ENCODE data around the gene ERC2. TPM values are rescaled to one million over a fixed set of nuclear protein-coding genes. Genes with fewer than 3 reads are reported as not detected.

ERC2 gene
- total RNA-seq, 1 experiment from 2014 or later, result 0.77 TPM

DNA sequence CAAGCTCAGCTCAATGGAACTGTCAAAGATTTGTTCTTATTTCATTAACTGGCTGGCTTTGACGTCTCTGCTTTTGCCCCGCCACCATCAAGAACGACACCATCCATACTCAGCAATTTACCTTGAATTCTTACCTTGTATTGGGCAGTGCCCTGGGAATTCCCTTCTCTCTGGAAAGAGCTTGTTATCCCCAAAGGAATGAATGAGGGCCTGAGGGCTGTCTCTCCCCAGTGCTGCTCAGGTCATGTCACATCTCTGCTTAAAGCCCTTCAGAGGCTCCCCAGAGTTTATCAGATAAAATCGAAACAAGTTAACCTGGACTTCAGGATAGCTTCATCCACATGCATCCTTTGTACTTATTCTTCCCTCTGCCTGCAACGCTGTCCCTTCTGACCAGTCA is 975.3 kb downstream of the ERC2 start:
- no peak for DNase-seq
- H3K4me3 ChIP-seq (ENCODE audit: low read length), result no peak overlapping the region
- no peak overlapping the region for H2AFZ ChIP-seq (ENCODE audit: low read length)
- CTCF ChIA-PET, result no interaction called here
- H3K4me1 ChIP-seq (ENCODE audit: insufficient read depth, low read length), result peaks cover 47% of the 10 kb centered on the region
- H3K9me3 ChIP-seq (ENCODE audit: low read length), result no peaks in the 10 kb centered on the region
- no peaks in the 10 kb centered on the region for H3K36me3 ChIP-seq (ENCODE audit: low read depth, low read length)
- no peaks in the 10 kb centered on the region for H3K27me3 ChIP-seq (ENCODE audit: low read length)
- no peaks in the 10 kb centered on the region for H4K20me1 ChIP-seq (ENCODE audit: low read length)
- peaks cover 4% of the 10 kb centered on the region for H3F3A ChIP-seq (ENCODE audit: low read length, unreplicated experiment)
- intact Hi-C loops (cut with micrococcal nuclease), result no loop called here
- POLR2A ChIA-PET (ENCODE audit: unreplicated experiment), result no interaction called here
- H3K27ac ChIP-seq (ENCODE audit: low read length), result no peak overlapping the region
- H3K79me2 ChIP-seq (ENCODE audit: low read length), result 0 out of 2 replicates have a peak, but pooled peaks cover 4% of the 10 kb centered on the region
- H3K4me2 ChIP-seq (ENCODE audit: low read length), result no peak overlapping the region
- no peaks in the 10 kb centered on the region for H3K9me2 ChIP-seq (replicated peaks; ENCODE audit: low read length)
- H3K9ac ChIP-seq (ENCODE audit: low read length), result no peak overlapping the region
- no TSS peak for BruUV-seq (replicated peaks)
- no peak for TF ChIP-seq EZH2 (IDR thresholded peaks at IDR 0.05; ENCODE audit: low read length, unreplicated experiment)
- no peak for TF ChIP-seq EZH2phosphoT487 (IDR thresholded peaks at IDR 0.05; ENCODE audit: borderline replicate concordance, low read length)
- TF ChIP-seq, protein P1, sequence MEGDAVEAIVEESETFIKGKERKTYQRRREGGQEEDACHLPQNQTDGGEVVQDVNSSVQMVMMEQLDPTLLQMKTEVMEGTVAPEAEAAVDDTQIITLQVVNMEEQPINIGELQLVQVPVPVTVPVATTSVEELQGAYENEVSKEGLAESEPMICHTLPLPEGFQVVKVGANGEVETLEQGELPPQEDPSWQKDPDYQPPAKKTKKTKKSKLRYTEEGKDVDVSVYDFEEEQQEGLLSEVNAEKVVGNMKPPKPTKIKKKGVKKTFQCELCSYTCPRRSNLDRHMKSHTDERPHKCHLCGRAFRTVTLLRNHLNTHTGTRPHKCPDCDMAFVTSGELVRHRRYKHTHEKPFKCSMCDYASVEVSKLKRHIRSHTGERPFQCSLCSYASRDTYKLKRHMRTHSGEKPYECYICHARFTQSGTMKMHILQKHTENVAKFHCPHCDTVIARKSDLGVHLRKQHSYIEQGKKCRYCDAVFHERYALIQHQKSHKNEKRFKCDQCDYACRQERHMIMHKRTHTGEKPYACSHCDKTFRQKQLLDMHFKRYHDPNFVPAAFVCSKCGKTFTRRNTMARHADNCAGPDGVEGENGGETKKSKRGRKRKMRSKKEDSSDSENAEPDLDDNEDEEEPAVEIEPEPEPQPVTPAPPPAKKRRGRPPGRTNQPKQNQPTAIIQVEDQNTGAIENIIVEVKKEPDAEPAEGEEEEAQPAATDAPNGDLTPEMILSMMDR (conservative IDR thresholded peaks at IDR 0.05; ENCODE audit: low read depth, low read length), result no peak
- no peak for ATAC-seq

DNA sequence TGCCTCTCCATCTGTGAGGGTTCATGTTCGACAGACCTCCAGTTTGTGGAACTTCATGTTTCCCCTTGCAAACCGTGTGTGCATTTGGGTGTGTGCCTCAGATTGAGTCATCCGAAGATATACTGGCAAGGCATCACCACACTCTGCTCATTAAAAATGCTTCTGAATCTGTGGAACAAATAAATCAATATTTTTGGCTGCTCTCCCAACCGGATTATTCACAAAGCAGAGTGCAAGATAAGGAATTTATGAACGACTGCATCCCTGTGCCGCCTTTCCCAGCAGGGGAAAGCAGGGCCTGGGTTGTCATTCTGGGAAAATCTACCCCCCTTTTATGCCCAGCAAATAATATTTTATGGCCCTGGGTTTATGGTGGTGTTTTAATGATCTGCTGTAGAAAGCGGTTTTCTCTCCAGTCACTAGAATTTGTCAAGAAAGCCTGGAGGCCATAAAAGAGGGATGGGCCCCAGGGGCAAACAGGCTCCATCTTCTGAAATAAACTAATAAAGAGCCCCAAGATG is 976.9 kb downstream of the ERC2 start:
- TF ChIP-seq EZH2phosphoT487 (IDR thresholded peaks at IDR 0.05; ENCODE audit: borderline replicate concordance, low read length) (no peak), EZH2 (IDR thresholded peaks at IDR 0.05; ENCODE audit: low read length, unreplicated experiment) (no peak)

DNA sequence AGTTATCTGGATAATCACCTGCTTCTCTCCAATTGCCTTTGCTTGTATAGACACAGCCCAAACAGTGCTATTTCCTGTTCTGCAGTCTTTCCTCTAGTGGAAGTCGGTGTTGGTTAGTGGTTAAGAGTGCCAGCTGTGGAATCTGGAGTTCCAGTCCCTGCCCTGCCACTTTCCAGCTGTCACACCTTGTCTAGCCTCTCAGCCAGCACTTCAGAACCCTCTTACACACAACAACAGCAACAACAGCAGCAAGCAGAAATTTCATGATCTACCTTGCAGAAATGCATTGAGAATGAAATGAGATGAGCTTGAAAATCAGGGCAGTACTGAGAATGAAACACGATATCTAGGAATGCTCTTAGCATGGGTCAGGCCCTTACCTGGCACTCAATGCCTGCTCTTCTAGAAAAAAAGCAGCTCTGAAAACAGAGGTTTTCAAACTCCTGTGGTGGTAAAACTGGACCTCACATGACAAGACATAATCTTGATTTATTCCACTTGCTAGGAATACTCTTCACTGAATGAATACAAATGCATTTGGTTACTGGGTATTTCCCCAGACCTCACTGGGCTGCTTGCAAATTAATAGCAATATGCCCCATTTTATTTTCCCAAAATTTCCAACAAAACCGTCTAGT is 977.9 kb downstream of the ERC2 start:
- Histone ChIP-seq H3K27ac (ENCODE audit: low read length) (peak overlapping the region; percentile 65), H3K9ac (ENCODE audit: low read length) (peak overlapping the region; percentile 1; the same call in 1 of the 2 replicates), H3K79me2 (ENCODE audit: low read length) (peaks cover 18% of the 10 kb centered on the region), H3K27me3 (ENCODE audit: low read length) (no peaks in the 10 kb centered on the region), H3K36me3 (ENCODE audit: low read depth, low read length) (no peaks in the 10 kb centered on the region), H3K4me3 (ENCODE audit: low read length) (peak overlapping the region; percentile 90; the same call in 1 of the 2 replicates), H3K9me3 (ENCODE audit: low read length) (no peaks in the 10 kb centered on the region), H3K9me2 (replicated peaks; ENCODE audit: low read length) (no peaks in the 10 kb centered on the region), H2AFZ (ENCODE audit: low read length) (peak overlapping the region; percentile 69; the same call in 1 of the 2 replicates), H3K4me2 (ENCODE audit: low read length) (peak overlapping the region; percentile 93), H3K4me1 (ENCODE audit: insufficient read depth, low read length) (peaks cover 45% of the 10 kb centered on the region), H4K20me1 (ENCODE audit: low read length) (no peaks in the 10 kb centered on the region), H3F3A (ENCODE audit: low read length, unreplicated experiment) (peaks cover 4% of the 10 kb centered on the region)
- TF ChIP-seq, protein P1 (conservative IDR thresholded peaks at IDR 0.05; ENCODE audit: low read depth, low read length), result no peak
- TF ChIP-seq EZH2phosphoT487 (IDR thresholded peaks at IDR 0.05; ENCODE audit: borderline replicate concordance, low read length) (no peak), EZH2 (IDR thresholded peaks at IDR 0.05; ENCODE audit: low read length, unreplicated experiment) (no peak)
- CTCF ChIA-PET, result interaction anchor here (0.6 kb wide), 2 partner anchors 59 kb away, joined by 3 to 4 read pairs; no protein-coding TSS in a partner anchor
- ATAC-seq (peak; percentile 3), DNase-seq (peak; percentile 53)
- POLR2A ChIA-PET (ENCODE audit: unreplicated experiment), result no interaction called here
- intact Hi-C loops (cut with micrococcal nuclease), result loop anchor here (2.0 kb wide), 3 partner anchors 58 to 600 kb away; no protein-coding TSS in a partner anchor
- no TSS peak for BruUV-seq (replicated peaks)

More for the DNA sequence above, 976.9 kb downstream of the ERC2 start:
- ATAC-seq, result peak; percentile 25
- Histone ChIP-seq H3K27me3 (ENCODE audit: low read length) (no peaks in the 10 kb centered on the region), H3K9me2 (replicated peaks; ENCODE audit: low read length) (no peaks in the 10 kb centered on the region), H3F3A (ENCODE audit: low read length, unreplicated experiment) (peaks cover 4% of the 10 kb centered on the region), H4K20me1 (ENCODE audit: low read length) (no peaks in the 10 kb centered on the region), H3K79me2 (ENCODE audit: low read length) (peaks cover 12% of the 10 kb centered on the region), H2AFZ (ENCODE audit: low read length) (no peak overlapping the region), H3K27ac (ENCODE audit: low read length) (peak overlapping the region; percentile 65), H3K36me3 (ENCODE audit: low read depth, low read length) (no peaks in the 10 kb centered on the region), H3K4me2 (ENCODE audit: low read length) (peak overlapping the region; percentile 93), H3K9me3 (ENCODE audit: low read length) (no peaks in the 10 kb centered on the region), H3K4me1 (ENCODE audit: insufficient read depth, low read length) (peaks cover 47% of the 10 kb centered on the region), H3K9ac (ENCODE audit: low read length) (0 out of 2 replicates have a peak overlapping the region, but pooled peaks have one; percentile 1), H3K4me3 (ENCODE audit: low read length) (no peak overlapping the region; the same call in 1 of the 2 replicates)
- ChIA-PET CTCF (no interaction called here), POLR2A (ENCODE audit: unreplicated experiment) (no interaction called here)
- BruUV-seq (replicated peaks), result no TSS peak
- intact Hi-C loops (cut with micrococcal nuclease), result loop anchor here (1.0 to 2.0 kb wide), 5 partner anchors 21 to 601 kb away; no protein-coding TSS in a partner anchor
- peak; percentile 99 for DNase-seq

Data from PC-3 (cell line).